HUES64 (cell line): ENCODE data around the gene GGACT.
"Not testable (repeated sequence)": the region's sequence is repeated elsewhere in the genome, so short reads cannot be mapped to it uniquely, and the experiment has no call there.

Source experiments
- H3K27ac ChIP-seq: 2 replicates; pipeline ENCODE4 v1.7.0; 2013; ENCODE audit warnings: low read depth, low read length, inconsistent platforms
- H3K27me3 ChIP-seq: 2 replicates; pipeline ENCODE4 v1.6.1; 2013; ENCODE audit warnings: mild to moderate bottlenecking, low read length; ENCODE audit not compliant: insufficient read depth
- H3K36me3 ChIP-seq: 2 replicates; pipeline ENCODE4 v1.6.1; 2013; ENCODE audit warnings: mild to moderate bottlenecking, low read length; ENCODE audit not compliant: insufficient read depth
- H3K4me1 ChIP-seq: 2 replicates; pipeline ENCODE4 v1.6.1; 2013; ENCODE audit warnings: mild to moderate bottlenecking, low read length, moderate library complexity; ENCODE audit not compliant: insufficient read depth
- H3K4me3 ChIP-seq: 2 replicates; pipeline ENCODE4 v1.5.1; 2013; ENCODE audit warnings: mild to moderate bottlenecking, low read length, moderate library complexity
- H3K9ac ChIP-seq: 2 replicates; pipeline ENCODE4 v1.6.1; 2013; ENCODE audit warnings: mild to moderate bottlenecking, low read depth, low read length
- H3K9me3 ChIP-seq: 2 replicates; pipeline ENCODE4 v1.6.1; 2013; ENCODE audit warnings: low read depth, low read length; ENCODE audit not compliant: insufficient read depth
- WGBS: fragments of 150-250, 120-280 bp; methylation state at CpG from one replicate; pipeline ENCODE4 v1.1.7; 2013; ENCODE audit warnings: missing lambda C conversion rate; 5-methylcytosine and 5-hydroxymethylcytosine counted together

Gene GGACT

DNA sequence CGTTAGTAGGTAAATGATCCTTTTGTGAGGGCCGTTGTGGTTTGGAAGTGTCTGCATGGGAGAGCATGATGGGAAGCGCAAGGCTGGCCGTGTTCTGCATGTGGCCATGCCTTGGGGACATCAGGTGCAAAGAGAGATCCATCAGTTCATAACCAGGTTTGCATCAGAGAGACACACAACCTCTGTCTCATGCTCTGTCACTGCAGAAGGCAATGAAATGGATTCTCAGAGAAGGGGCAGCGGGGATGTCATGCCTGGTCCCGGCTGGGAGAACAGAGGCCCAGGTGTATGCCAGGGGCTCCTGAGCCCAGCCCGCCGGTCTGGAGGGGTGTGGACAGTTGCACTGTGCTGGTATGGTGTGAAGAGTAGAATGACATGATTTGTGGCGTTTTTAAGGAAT, 60.2 kb downstream of the GGACT start:
- Histone ChIP-seq H3K9me3 (no peaks in the 10 kb centered on the region), H3K27ac (no peak overlapping the region), H3K9ac (no peak overlapping the region), H3K36me3 (peaks cover 8% of the 10 kb centered on the region; the same call in 1 of the 2 replicates), H3K4me1 (peaks cover 26% of the 10 kb centered on the region), H3K27me3 (no peaks in the 10 kb centered on the region), H3K4me3 (no peak overlapping the region)
- WGBS: 93% methylated on average over 9 of the region's 9 CpGs

DNA sequence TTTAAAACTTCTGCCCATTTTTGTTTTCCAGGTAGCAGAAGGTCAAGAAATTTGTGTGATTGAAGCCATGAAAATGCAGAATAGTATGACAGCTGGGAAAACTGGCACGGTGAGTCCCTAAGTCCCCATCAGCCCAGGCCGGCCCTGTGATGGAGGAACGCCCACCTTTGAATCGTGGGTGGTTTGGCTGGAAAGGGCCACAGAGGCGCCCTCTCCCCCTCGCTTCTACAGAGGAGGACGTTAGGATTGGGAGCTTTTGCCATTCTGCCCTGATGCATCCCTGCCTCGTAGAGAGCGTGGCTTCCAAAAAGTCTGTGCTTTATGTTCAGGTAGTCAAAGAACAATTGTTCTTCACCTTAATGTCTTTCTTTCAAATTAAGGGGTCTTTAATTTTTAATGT, 60.9 kb downstream of the GGACT start:
- Histone ChIP-seq H3K36me3 (peaks cover 8% of the 10 kb centered on the region; the same call in 1 of the 2 replicates), H3K4me1 (peaks cover 28% of the 10 kb centered on the region), H3K4me3 (no peak overlapping the region), H3K9me3 (no peaks in the 10 kb centered on the region), H3K9ac (no peak overlapping the region), H3K27ac (no peak overlapping the region), H3K27me3 (no peaks in the 10 kb centered on the region)
- 88% methylated on average over 9 of the region's 9 CpGs for WGBS

DNA sequence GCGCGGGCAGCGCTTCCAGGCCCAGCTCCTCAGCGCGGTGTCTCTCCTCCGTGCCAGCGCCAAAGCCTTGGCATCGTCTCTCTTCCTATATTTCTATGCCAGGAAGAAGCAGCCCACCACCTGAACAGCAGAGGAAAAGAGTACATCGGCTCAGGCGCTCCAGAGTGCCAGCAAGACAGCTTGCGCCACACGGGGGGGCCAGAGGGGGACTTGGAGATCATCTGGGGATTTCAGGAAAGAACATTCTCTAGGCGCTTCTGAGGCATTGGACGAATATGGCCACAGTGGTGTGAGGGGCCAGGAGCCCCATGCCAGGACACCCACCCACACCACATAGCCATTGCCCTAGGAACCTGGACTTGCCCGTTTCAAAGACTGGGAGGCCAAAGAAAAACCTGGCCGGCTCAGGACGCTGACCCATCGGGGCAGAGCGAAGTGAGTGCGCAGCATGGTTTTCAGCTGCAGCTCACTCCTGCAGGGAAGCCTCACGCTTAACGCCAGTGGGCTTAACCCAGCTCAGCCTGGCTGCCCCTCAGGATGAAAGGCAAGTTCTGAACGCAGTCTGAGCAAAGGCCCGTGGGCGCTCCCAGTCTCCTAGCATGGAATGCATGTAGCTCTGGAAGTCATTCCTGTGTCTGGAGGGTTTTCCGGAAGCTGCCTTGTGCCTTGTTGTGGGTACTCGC, 62.1 kb downstream of the GGACT start:
- no peaks in the 10 kb centered on the region for H3K9me3 ChIP-seq
- H3K27ac ChIP-seq: no peak overlapping the region; the same call in 1 of the 2 replicates
- H3K36me3 ChIP-seq: peaks cover 8% of the 10 kb centered on the region; the same call in 1 of the 2 replicates
- WGBS: 80% methylated on average over 27 of the region's 27 CpGs
- H3K27me3 ChIP-seq: no peaks in the 10 kb centered on the region
- no peak overlapping the region for H3K4me3 ChIP-seq
- H3K9ac ChIP-seq: no peak overlapping the region
- H3K4me1 ChIP-seq: peaks cover 40% of the 10 kb centered on the region

DNA sequence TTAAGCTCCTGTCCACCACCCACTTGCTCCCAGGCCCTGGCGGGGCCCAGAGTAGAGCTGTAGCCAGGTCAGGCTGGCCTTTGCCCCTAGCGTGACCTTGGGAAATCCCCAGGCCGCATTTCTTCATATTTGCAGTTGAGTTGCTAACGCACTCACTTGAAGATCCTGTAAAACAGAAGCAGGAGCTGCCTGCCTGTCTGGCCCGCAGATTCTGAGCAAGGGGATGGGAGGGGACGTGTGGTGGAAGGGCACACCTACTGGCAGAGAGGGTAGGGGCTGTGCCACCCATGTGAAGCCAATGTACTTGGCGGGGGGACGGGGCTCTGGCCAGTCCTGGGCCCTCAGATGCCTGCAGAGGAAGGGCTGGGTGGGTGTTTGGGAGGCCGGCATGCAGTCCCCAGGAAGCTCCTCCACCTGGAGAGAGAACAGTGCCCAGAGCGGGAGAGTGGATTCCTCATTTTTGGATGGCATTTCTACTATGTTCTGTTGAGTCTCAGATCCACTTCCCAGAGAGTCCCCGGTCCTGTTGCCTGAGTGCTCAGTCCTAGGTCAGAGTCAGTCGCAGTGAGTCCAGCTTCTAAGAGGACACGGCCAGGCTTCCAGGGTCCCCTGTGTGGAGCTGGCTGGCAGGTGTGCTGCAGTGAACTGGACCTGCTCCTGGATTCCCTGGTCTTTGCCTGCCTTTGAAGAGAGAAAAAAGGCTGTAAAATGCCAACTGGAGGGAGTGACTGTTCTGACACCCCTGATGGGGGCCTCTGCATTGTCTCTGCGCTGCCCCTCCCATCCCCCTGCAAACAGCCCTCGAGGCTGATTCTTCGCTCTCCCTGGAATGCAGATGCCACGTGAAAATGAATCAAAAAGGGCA, 62.9 kb downstream of the GGACT start:
- Histone ChIP-seq H3K27me3 (no peaks in the 10 kb centered on the region), H3K9ac (no peak overlapping the region), H3K27ac (no peak overlapping the region), H3K4me1 (peaks cover 44% of the 10 kb centered on the region), H3K4me3 (no peak overlapping the region), H3K36me3 (peaks cover 8% of the 10 kb centered on the region; the same call in 1 of the 2 replicates), H3K9me3 (no peaks in the 10 kb centered on the region)
- WGBS: 71% methylated on average over 17 of the region's 17 CpGs

DNA sequence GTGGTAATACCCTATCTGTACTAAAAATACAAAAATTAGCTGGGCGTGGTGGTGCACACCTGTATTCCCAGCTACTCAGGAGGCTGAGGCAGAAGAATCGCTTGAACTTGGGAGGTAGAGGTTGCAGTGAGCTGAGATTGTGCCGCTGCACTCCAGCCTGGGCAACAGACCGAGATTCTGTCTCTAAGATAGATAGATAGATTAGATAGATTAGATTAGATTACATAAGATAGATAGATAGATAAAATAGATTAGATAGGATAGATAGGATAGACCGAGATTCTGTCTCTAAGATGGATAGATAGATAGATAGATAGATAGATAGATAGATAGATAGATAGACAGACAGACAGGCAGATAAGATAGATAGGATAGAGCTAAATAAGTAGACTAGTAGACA, 63.9 kb downstream of the GGACT start:
- not testable (repeated sequence) for H3K9ac ChIP-seq, H3K9me3 ChIP-seq, H3K4me3 ChIP-seq, H3K27ac ChIP-seq, H3K27me3 ChIP-seq, H3K36me3 ChIP-seq
- 93% methylated on average over 5 of the region's 5 CpGs for whole genome bisulfite sequencing
- H3K4me1 ChIP-seq: peaks cover 37% of the 10 kb centered on the region

DNA sequence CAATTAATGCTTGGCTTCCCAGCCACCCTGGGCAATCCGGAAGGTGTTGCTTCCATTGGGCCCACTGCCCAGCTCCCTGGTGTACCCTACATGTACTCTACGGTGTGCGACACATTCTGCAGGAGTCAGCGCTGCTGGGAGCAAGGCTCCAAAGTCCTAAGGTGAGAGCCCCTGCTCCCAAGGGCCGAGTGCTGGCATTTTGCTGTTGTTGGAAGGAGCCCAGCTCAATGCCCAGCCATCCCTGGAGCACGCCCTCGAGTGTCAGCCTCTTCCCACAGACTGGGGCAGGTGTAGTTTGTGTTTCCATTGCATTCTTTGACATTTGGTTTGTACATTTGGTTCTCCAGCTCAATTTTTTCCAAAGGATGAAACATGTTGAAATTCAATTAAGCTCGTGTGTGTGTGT, 64.6 kb downstream of the GGACT start:
- Histone ChIP-seq H3K9me3 (no peaks in the 10 kb centered on the region), H3K27ac (no peak overlapping the region), H3K4me3 (no peak overlapping the region), H3K36me3 (peaks cover 8% of the 10 kb centered on the region; the same call in 1 of the 2 replicates), H3K9ac (no peak overlapping the region), H3K27me3 (no peaks in the 10 kb centered on the region), H3K4me1 (peaks cover 39% of the 10 kb centered on the region)
- WGBS: 92% methylated on average over 8 of the region's 8 CpGs

DNA sequence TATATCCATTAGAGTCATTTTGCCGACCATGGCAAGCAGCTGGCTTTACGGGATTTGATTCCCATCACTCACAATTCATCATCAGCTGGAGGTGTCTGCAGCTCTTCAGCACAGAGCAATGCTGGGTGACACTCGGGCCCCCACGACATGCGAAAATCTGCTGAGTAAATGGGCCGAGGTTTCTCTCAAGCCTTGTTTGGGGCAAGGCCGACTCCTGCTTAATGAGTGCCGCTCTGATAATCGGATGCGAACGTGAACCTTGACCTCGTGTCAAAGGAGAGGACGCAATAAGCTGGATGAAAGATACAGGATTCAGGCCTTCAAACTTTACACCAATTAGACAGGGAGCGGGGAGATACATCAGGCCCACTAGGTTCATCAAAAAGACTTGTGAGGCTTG, 65.2 kb downstream of the GGACT start:
- H3K4me1 ChIP-seq: peaks cover 45% of the 10 kb centered on the region
- peaks cover 4% of the 10 kb centered on the region; the same call in 1 of the 2 replicates for H3K36me3 ChIP-seq
- 94% methylated on average over 14 of the region's 14 CpGs for WGBS
- H3K9ac ChIP-seq: no peak overlapping the region
- H3K27ac ChIP-seq: no peak overlapping the region
- no peaks in the 10 kb centered on the region for H3K9me3 ChIP-seq
- no peak overlapping the region for H3K4me3 ChIP-seq
- H3K27me3 ChIP-seq: no peaks in the 10 kb centered on the region

DNA sequence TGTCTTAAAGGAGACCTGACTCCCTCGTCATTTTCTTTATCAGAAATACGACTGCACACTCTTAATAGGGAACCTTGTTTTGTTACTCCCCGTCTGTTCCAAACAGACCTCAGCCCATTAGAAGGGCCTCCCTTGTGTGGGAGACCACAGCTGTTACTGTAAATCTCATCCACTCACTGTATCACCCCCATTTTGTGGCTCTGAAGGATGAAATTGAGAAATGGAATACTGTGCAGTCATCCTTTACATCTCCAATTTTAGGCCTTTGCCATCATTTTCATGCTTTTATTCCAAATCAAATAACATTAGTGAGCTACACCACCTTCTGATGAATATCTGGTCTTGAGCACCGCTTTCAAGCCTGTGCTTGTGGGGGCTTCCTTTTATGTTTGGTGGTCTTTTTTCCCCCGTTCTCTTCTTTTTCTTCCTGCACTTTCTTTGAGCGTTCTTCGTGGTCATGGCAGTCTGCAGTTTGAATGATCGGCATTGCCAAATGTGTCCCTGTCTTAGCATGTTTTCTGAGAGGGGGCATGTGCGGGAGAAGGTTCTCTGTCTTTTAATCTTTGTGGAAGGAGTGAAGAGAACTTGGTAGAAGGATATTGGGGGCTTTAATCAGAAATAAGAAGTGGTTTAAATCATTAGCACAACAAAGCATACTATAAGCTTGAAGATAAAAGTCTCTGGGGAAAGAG, 65.8 kb downstream of the GGACT start:
- H3K9ac ChIP-seq: no peak overlapping the region
- WGBS: 90% methylated on average over 9 of the region's 9 CpGs
- H3K4me3 ChIP-seq: no peak overlapping the region
- H3K27ac ChIP-seq: no peak overlapping the region
- no peaks in the 10 kb centered on the region for H3K27me3 ChIP-seq
- no peaks in the 10 kb centered on the region for H3K9me3 ChIP-seq
- H3K36me3 ChIP-seq: no peaks in the 10 kb centered on the region
- peaks cover 51% of the 10 kb centered on the region for H3K4me1 ChIP-seq

DNA sequence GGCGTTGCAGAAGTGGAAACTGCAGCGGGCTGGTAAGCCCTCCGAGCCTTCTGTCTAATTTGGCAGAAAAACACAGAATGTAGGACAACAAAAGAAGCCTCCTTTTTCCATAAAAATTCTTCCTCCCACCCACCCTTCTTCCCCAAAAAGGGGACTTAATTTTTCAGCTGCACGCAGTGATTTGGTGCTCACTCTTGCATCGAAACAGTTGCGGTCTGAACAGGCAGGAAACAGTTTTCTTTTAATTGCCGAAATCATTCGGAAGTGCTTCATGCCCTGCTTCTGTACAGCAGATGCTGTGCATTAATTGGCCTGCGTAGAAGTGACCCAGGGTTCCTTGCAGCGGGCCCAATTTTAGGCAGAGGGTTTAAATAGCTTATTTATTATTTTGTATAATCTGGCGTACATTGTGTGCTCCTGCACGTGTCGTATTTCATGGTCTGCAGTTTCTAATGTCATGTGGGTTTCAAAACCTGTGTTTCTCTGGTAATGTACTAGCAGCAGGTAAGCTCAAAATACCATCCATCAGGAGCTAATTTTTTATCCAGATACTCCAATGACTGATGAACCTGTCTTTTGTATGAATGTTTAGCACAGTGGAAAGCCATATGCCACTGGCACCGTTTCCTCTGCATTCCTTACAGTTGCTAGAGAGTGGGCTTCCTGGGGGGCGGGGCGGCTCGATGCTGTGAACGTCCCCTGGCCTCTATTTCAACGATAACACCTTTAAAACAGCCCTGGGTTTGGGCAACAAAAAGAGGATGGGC, 66.6 kb downstream of the GGACT start:
- Histone ChIP-seq H3K27me3 (no peaks in the 10 kb centered on the region), H3K4me1 (peaks cover 59% of the 10 kb centered on the region), H3K27ac (no peak overlapping the region), H3K36me3 (no peaks in the 10 kb centered on the region), H3K4me3 (no peak overlapping the region), H3K9ac (no peak overlapping the region; the same call in 1 of the 2 replicates), H3K9me3 (no peaks in the 10 kb centered on the region)
- 82% methylated on average over 19 of the region's 19 CpGs for WGBS

DNA sequence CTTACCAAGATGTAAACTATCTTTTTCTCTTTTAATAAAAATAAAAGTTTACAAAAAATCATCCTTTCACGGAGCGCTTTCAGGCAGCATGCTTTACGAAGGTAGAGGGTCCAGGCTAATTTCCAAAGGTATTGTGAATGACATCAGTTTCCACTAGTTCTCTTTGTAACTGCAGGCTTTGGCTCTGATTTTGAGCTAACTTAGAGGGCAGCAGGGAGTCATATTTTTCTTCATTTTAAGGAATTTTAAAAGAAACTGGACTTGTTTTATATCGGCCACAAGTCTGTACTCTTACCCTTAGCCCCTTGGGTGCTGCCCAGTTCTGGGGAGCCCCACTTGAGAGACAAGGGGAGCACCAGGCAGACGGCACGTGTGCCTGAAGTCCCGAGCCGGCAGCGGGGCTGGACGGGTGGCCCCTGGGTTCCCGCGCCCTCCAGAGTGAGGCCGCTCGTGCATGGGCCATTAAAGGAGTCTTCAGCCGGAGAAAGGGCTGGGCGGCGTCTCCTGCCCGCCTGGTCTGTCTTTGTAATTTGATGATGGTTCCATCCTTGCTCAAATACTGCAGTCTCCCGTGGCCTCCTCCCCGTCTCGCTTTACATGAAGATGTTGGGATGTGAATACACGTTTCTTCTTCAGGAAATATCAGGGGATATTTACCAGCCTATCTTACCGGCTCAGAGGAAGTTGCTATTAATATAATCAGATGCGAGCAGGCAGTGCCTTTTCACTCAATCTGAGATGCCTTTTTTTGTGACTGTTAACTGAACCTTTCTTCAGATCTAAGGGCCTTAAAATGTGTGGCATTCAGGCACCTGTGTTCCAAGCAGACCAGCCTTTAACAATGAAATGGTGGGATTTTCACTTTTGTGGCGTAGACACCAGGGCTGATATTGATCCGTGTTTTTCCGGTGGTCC, 67.4 kb downstream of the GGACT start:
- WGBS: 32% methylated on average over 27 of the region's 27 CpGs
- H3K4me3 ChIP-seq: 0 out of 2 replicates have a peak overlapping the region, but pooled peaks have one; percentile 1
- H3K9ac ChIP-seq: peak overlapping the region; percentile 48; the same call in 1 of the 2 replicates
- peak overlapping the region; percentile 39; the same call in 1 of the 2 replicates for H3K27ac ChIP-seq
- H3K9me3 ChIP-seq: no peaks in the 10 kb centered on the region
- H3K36me3 ChIP-seq: no peaks in the 10 kb centered on the region
- H3K4me1 ChIP-seq: peaks cover 55% of the 10 kb centered on the region
- H3K27me3 ChIP-seq: no peaks in the 10 kb centered on the region
